GM12875 (cell line): ENCODE measurements around the gene CLDN3.

Experiments
- H3K4me3 ChIP-seq: one replicate; pipeline ENCODE4 v1.5.1; 2011; ENCODE audit warnings: low read depth, low read length, control low read depth
- CTCF ChIP-seq: IDR thresholded peaks from 2 replicates; pipeline ENCODE4 v1.5.1; 2011; ENCODE audit warnings: low read depth, mild to moderate bottlenecking, control low read depth, inconsistent platforms, low read length, moderate library complexity, borderline replicate concordance; ENCODE audit not compliant: insufficient read depth

CLDN3 gene

GRCh38 chr7:73738612-73739386, 31.3 kb downstream of the CLDN3 start, which contains the start of gene ABHD11:
ABHD11 (minus strand) TSS chr7:73738802; CDS start chr7:73738770, 32 bp downstream.
- H3K4me3 ChIP-seq, result peak within 1 kb of the TSS; percentile 81
- TF ChIP-seq CTCF, result no peak

- TF ChIP-seq CTCF, result no peak
- H3K4me3 ChIP-seq, result peak overlapping the region; percentile 81
Measured at GRCh38 chr7:73738220-73738611, 31.9 kb downstream of the CLDN3 start.

GRCh38 chr7:73737491-73738219, 32.4 kb downstream of the CLDN3 start:
- peak overlapping the region; percentile 81 for H3K4me3 ChIP-seq
- TF ChIP-seq CTCF, result no peak

- no peak for TF ChIP-seq CTCF
- H3K4me3 ChIP-seq, result no peak overlapping the region
Measured at GRCh38 chr7:73736885-73737284, 33.2 kb downstream of the CLDN3 start.

- TF ChIP-seq CTCF, result no peak
Measured at GRCh38 chr7:73735528-73735905, 34.6 kb downstream of the CLDN3 start.

GRCh38 chr7:73734619-73735527, 35.2 kb downstream of the CLDN3 start:
- TF ChIP-seq CTCF, result peak; percentile 90

More at GRCh38 chr7:73735528-73735905, 34.6 kb downstream of the CLDN3 start:
- no peak overlapping the region for H3K4me3 ChIP-seq

More at GRCh38 chr7:73734619-73735527, 35.2 kb downstream of the CLDN3 start:
- no peak overlapping the region for H3K4me3 ChIP-seq
